ENCODE data around the gene PNMT.

Gene PNMT

DNA sequence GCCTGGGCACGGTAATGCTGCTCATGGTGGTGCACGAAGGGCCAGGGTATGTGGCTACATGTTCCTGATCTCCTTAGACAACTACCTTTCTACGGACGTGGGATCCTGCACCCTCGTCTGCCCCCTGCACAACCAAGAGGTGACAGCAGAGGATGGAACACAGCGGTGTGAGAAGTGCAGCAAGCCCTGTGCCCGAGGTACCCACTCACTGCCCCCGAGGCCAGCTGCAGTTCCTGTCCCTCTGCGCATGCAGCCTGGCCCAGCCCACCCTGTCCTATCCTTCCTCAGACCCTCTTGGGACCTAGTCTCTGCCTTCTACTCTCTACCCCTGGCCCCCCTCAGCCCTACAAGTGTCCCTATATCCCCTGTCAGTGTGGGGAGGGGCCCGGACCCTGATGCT lies 43.6 kb downstream of the PNMT start:
- FAIRE-seq = no peak

GRCh38 chr17:39714234-39714633 lies 46.0 kb downstream of the PNMT start:
- FAIRE-seq = no peak

GRCh38 chr17:39715375-39716072 lies 47.3 kb downstream of the PNMT start:
- FAIRE-seq = no peak

- no peak for FAIRE-seq
Observed at GRCh38 chr17:39716073-39716818, 48.0 kb downstream of the PNMT start.

DNA sequence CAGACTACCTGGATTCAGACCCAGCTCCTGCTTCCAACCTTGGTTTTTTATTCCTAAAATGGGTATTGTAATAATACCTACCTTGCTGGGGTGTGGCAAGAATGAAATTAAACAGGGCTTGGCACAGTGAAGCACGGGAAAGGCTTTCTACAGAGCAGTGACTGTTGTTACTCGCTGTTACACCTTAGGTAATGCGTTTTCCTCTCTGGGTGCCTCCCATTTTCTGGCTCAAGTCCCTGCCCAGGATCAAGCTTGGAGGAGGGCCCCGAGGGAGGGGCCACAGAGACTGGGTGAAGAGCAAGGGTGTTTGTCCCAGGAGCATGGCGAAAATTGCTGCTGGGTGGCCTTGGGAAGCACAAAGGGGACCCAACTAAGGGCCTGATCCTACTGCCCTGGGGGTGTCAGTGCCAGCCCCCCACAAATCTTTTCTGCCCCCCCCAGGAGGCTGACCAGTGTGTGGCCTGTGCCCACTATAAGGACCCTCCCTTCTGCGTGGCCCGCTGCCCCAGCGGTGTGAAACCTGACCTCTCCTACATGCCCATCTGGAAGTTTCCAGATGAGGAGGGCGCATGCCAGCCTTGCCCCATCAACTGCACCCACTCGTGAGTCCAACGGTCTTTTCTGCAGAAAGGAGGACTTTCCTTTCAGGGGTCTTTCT lies 48.8 kb downstream of the PNMT start:
- FAIRE-seq = no peak

GRCh38 chr17:39717660-39718059 lies 49.4 kb downstream of the PNMT start:
- FAIRE-seq = no peak

- FAIRE-seq = no peak
Observed at GRCh38 chr17:39719563-39720355, 51.5 kb downstream of the PNMT start.

All from G401.6 (cell line).